HCT116 (cell line): ENCODE results near the gene TAS1R2. TPM values are rescaled to one million over a fixed set of nuclear protein-coding genes. Genes with fewer than 3 reads are reported as not detected.

Source experiments
- ATAC-seq: fragments of 200-7000 bp; cut with Tn5 transposase; 2 replicates; pipeline ENCODE4 v1.9.1; 2020; ENCODE audit warnings: mild to moderate bottlenecking, moderate library complexity
- BruUV-seq: library from RNA; stranded (reverse); fragments of 400-500 nt; replicated peaks from 2 replicates; lab custom pipeline; 2021; lab: Mats Ljungman, UMichigan
- CTCF ChIA-PET: fragments of 300-600 bp; sonication (Branson Sonifier 250); formaldehyde crosslinking; loops from one replicate; lab custom pipeline; 2021; ENCODE audit warnings: antibody characterized with exemption; lab: Charles Lee
- POLR2A ChIA-PET: fragments of 300-600, 350-600 bp; sonication (Branson Sonifier 250); formaldehyde crosslinking; loops from one replicate; lab custom pipeline; 2021; ENCODE audit warnings: antibody characterized with exemption; lab: Charles Lee
- RAD21 ChIA-PET, 2 experiments: fragments of 300-600 bp; sonication (Branson Sonifier 250); formaldehyde crosslinking; loops; one replicate each; lab custom pipeline; 2023; ENCODE audit warnings: low total read pairs in 2 of 2; ENCODE audit not compliant: uncharacterized antibody in 2 of 2, unreplicated experiment in 2 of 2, low non-redundant PET in 1 of 2; lab: Charles Lee
- DNase-seq: peaks from one replicate; pipeline ENCODE4 v3.0.0-alpha.2; 2010; ENCODE audit warnings: low read depth, low spot score
- H2AFZ ChIP-seq: fragments of 200-600 bp; shearing (Covaris generic), sonication (generic); 2 replicates; pipeline ENCODE4 v1.6.1; 2017; ENCODE audit warnings: low read depth, mixed run types, mixed read lengths, antibody characterized with exemption, low read length; ENCODE audit not compliant: poor library complexity, severe bottlenecking
- H3K27ac ChIP-seq: 2 replicates; pipeline ENCODE4 v1.5.1; 2012; ENCODE audit warnings: low read depth, low read length
- H3K27me3 ChIP-seq: fragments of 200-600 bp; sonication (generic); 2 replicates; pipeline ENCODE4 v1.6.1; 2016; ENCODE audit warnings: mixed run types, low read length, mixed read lengths; ENCODE audit not compliant: insufficient read depth
- H3K36me3 ChIP-seq, 2 experiments: fragments of 200-500 bp in 1 of 2; fragments of 200-600 bp in 1 of 2; sonication (Bioruptor generic) in 1 of 2; sonication (generic) in 1 of 2; 2 replicates each; pipeline versions ENCODE4 v1.5.1 to v1.6.1; 2014 to 2016; ENCODE audit warnings: low read length in 2 of 2, inconsistent platforms in 1 of 2, mixed read lengths in 1 of 2, mixed run types in 1 of 2; ENCODE audit not compliant: insufficient read depth in 2 of 2, control insufficient read depth in 1 of 2
- H3K4me1 ChIP-seq, 2 experiments: fragments of 200-600 bp in 1 of 2; sonication (generic) in 1 of 2; 2 replicates each; pipeline versions ENCODE4 v1.5.1 to v1.6.1; 2012 to 2017; ENCODE audit warnings: low read length in 2 of 2, inconsistent platforms in 1 of 2, mild to moderate bottlenecking in 1 of 2, mixed read lengths in 1 of 2, mixed run types in 1 of 2, moderate library complexity in 1 of 2; ENCODE audit not compliant: insufficient read depth in 2 of 2, control insufficient read depth in 1 of 2
- H3K4me2 ChIP-seq: fragments of 200-600 bp; sonication (generic); 2 replicates; pipeline ENCODE4 v1.6.1; 2017; ENCODE audit warnings: mixed run types, low read length, mixed read lengths
- H3K4me3 ChIP-seq, 2 experiments: fragments of 200-600 bp in 1 of 2; sonication (generic) in 1 of 2; replicated peaks in 1 of 2; 2 replicates each; pipeline ENCODE4 v1.5.1; 2011 to 2016; ENCODE audit warnings: low read length in 2 of 2, control low read depth in 1 of 2, low read depth in 1 of 2, mild to moderate bottlenecking in 1 of 2, mixed read lengths in 1 of 2, mixed run types in 1 of 2
- H3K79me2 ChIP-seq: fragments of 200-600 bp; sonication (generic); 2 replicates; pipeline ENCODE4 v1.6.1; 2017; ENCODE audit warnings: mild to moderate bottlenecking, mixed run types, low read length, moderate library complexity, mixed read lengths; ENCODE audit not compliant: insufficient read depth
- H3K9ac ChIP-seq: fragments of 200-600 bp; sonication (generic); 2 replicates; pipeline ENCODE4 v1.6.1; 2016; ENCODE audit warnings: low read length, mixed read lengths
- H3K9me2 ChIP-seq: fragments of 200-600 bp; sonication (generic), shearing (Covaris generic); 2 replicates; pipeline ENCODE4 v1.6.1; 2017; ENCODE audit warnings: mixed run types, mild to moderate bottlenecking, moderate library complexity; ENCODE audit not compliant: insufficient read depth
- H3K9me3 ChIP-seq, 2 experiments: fragments of 200-500 bp in 1 of 2; fragments of 200-600 bp in 1 of 2; sonication (Bioruptor generic) in 1 of 2; sonication (generic) in 1 of 2; 2 replicates each; pipeline ENCODE4 v1.6.1; 2014 to 2017; ENCODE audit warnings: low read length in 2 of 2, mixed read lengths in 2 of 2, inconsistent platforms in 1 of 2, low read depth in 1 of 2, mild to moderate bottlenecking in 1 of 2, mixed run types in 1 of 2, moderate library complexity in 1 of 2; ENCODE audit not compliant: control insufficient read depth in 1 of 2, insufficient read depth in 1 of 2
- H4K20me1 ChIP-seq: fragments of 200-600 bp; sonication (generic), shearing (Covaris generic); 2 replicates; pipeline ENCODE4 v1.6.1; 2017; ENCODE audit warnings: mixed run types, mild to moderate bottlenecking, moderate library complexity; ENCODE audit not compliant: insufficient read depth
- ATF3 ChIP-seq: IDR thresholded peaks from 2 replicates; pipeline ENCODE4 v1.6.1; 2012
- CBX3 ChIP-seq: IDR thresholded peaks from 2 replicates; pipeline ENCODE4 v1.6.1; 2012; ENCODE audit warnings: low read depth
- CEBPB ChIP-seq: IDR thresholded peaks from 2 replicates; pipeline ENCODE4 v1.6.1; 2012; ENCODE audit warnings: low read depth
- EGR1 ChIP-seq: IDR thresholded peaks from 2 replicates; pipeline ENCODE4 v1.6.1; 2012; ENCODE audit warnings: low read depth
- EZH2phosphoT487 ChIP-seq: fragments of 200-600 bp; IDR thresholded peaks from 2 replicates; pipeline ENCODE4 v1.6.1; 2018; ENCODE audit warnings: antibody characterized with exemption, borderline replicate concordance
- FOSL1 ChIP-seq: IDR thresholded peaks from 2 replicates; pipeline ENCODE4 v1.6.1; 2012; ENCODE audit warnings: low read depth
- JUND ChIP-seq: IDR thresholded peaks from 2 replicates; pipeline ENCODE4 v1.6.1; 2012
- POLR2A ChIP-seq: IDR thresholded peaks from 2 replicates; pipeline ENCODE4 v1.7.0; 2011; ENCODE audit warnings: borderline replicate concordance; ENCODE audit not compliant: insufficient read depth, insufficient read length; ENCODE audit errors: extremely low read depth
- POLR2AphosphoS5 ChIP-seq: IDR thresholded peaks from 2 replicates; pipeline ENCODE4 v1.6.1; 2011; ENCODE audit warnings: mild to moderate bottlenecking, low read depth, low read length, moderate library complexity
- REST ChIP-seq: IDR thresholded peaks from 2 replicates; pipeline ENCODE4 v1.6.1; 2012; ENCODE audit warnings: low read depth
- SIN3A ChIP-seq: IDR thresholded peaks from 2 replicates; pipeline ENCODE4 v1.6.1; 2012; ENCODE audit warnings: low read depth
- SP1 ChIP-seq: IDR thresholded peaks from 2 replicates; pipeline ENCODE4 v1.6.1; 2012; ENCODE audit warnings: low read depth
- SRF ChIP-seq: IDR thresholded peaks from 2 replicates; pipeline ENCODE4 v1.6.1; 2012; ENCODE audit warnings: low read depth
- TCF7L2 ChIP-seq: IDR thresholded peaks from 2 replicates; pipeline ENCODE4 v1.7.0; 2011; ENCODE audit warnings: borderline replicate concordance, inconsistent platforms; ENCODE audit not compliant: insufficient read depth, insufficient read length; ENCODE audit errors: extremely low read depth
- ZFX ChIP-seq: fragments of 450-650 bp; IDR thresholded peaks from 2 replicates; pipeline ENCODE4 v1.6.1; 2017
- ZNF274 ChIP-seq: fragments of 200-500 bp; sonication (Bioruptor generic); IDR thresholded peaks from 2 replicates; pipeline ENCODE4 v1.6.1; 2014; ENCODE audit warnings: mild to moderate bottlenecking, low read depth, low read length, inconsistent platforms
- intact Hi-C: fragments of 100-400 bp; cut with micrococcal nuclease; formaldehyde crosslinking; loops from 2 replicates; pipeline ENCODE4 v1.10.0; 2022
- total RNA-seq: library from RNA; stranded (reverse); gene quantifications from one replicate; pipeline ENCODE4 v1.2.1, GENCODE V29; 2021; ENCODE audit not compliant: unreplicated experiment
- TF ChIP-seq, protein P1 (sequence below): IDR thresholded peaks from 2 replicates; pipeline ENCODE4 v1.6.1; 2012
- TF ChIP-seq, protein P2 (sequence below), 3 experiments: fragments of 200-600 bp in 1 of 3; sonication (generic) in 1 of 3; IDR thresholded peaks in 2 of 3; conservative IDR thresholded peaks in 1 of 3; 2 replicates each; pipeline ENCODE4 v1.5.1; 2012 to 2017; ENCODE audit warnings: low read depth in 2 of 3, low read length in 2 of 3, antibody characterized with exemption in 1 of 3, borderline replicate concordance in 1 of 3, control low read depth in 1 of 3, mild to moderate bottlenecking in 1 of 3, mixed read lengths in 1 of 3, mixed run types in 1 of 3, moderate library complexity in 1 of 3; ENCODE audit not compliant: insufficient read depth in 1 of 3
- TF ChIP-seq, protein P3 (sequence below): IDR thresholded peaks from 2 replicates; pipeline ENCODE4 v1.6.1; 2011; ENCODE audit warnings: mild to moderate bottlenecking, low read length, moderate library complexity; ENCODE audit not compliant: insufficient replicate concordance; ENCODE audit errors: extremely low read depth

The TAS1R2 gene
- total RNA-seq, 1 experiment from 2014 or later: not detected

- Histone ChIP-seq H2AFZ (no peak overlapping the region), H3K36me3 (no peaks in the 10 kb centered on the region), H3K9me2 (no peaks in the 10 kb centered on the region), H3K9ac (no peak overlapping the region), H3K27ac (no peak overlapping the region), H3K27me3 (peaks cover 8% of the 10 kb centered on the region), H3K4me1 (no peaks in the 10 kb centered on the region), H3K4me3 (no peak overlapping the region), H3K79me2 (no peaks in the 10 kb centered on the region), H3K4me2 (no peak overlapping the region), H3K9me3 (peaks cover 0 to 7% of the 10 kb centered on the region in 2 experiments; a peak in 1 of 4 replicates), H4K20me1 (no peaks in the 10 kb centered on the region)
- BruUV-seq: no TSS peak
- ChIA-PET CTCF (no interaction called here), RAD21 (no interaction called here), POLR2A (no interaction called here)
- TF ChIP-seq EGR1: no peak
- TF ChIP-seq ATF3: no peak
- TF ChIP-seq, protein P1, sequence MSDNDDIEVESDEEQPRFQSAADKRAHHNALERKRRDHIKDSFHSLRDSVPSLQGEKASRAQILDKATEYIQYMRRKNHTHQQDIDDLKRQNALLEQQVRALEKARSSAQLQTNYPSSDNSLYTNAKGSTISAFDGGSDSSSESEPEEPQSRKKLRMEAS: no peak
- TF ChIP-seq, protein P2, sequence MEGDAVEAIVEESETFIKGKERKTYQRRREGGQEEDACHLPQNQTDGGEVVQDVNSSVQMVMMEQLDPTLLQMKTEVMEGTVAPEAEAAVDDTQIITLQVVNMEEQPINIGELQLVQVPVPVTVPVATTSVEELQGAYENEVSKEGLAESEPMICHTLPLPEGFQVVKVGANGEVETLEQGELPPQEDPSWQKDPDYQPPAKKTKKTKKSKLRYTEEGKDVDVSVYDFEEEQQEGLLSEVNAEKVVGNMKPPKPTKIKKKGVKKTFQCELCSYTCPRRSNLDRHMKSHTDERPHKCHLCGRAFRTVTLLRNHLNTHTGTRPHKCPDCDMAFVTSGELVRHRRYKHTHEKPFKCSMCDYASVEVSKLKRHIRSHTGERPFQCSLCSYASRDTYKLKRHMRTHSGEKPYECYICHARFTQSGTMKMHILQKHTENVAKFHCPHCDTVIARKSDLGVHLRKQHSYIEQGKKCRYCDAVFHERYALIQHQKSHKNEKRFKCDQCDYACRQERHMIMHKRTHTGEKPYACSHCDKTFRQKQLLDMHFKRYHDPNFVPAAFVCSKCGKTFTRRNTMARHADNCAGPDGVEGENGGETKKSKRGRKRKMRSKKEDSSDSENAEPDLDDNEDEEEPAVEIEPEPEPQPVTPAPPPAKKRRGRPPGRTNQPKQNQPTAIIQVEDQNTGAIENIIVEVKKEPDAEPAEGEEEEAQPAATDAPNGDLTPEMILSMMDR (IDR thresholded peaks at IDR 0.05 in 2 of 3, conservative IDR thresholded peaks at IDR 0.05 in 1 of 3; ENCODE audit: borderline replicate concordance in 1 of 3, insufficient read depth in 1 of 3, low read depth in 2 of 3, low read length in 2 of 3): no peak
- TF ChIP-seq POLR2A: no peak
- TF ChIP-seq ZNF274: no peak
- no peak for TF ChIP-seq CBX3
- TF ChIP-seq POLR2AphosphoS5: no peak
- TF ChIP-seq REST: no peak
- TF ChIP-seq CEBPB: no peak
- TF ChIP-seq SIN3A: no peak
- TF ChIP-seq, protein P3, sequence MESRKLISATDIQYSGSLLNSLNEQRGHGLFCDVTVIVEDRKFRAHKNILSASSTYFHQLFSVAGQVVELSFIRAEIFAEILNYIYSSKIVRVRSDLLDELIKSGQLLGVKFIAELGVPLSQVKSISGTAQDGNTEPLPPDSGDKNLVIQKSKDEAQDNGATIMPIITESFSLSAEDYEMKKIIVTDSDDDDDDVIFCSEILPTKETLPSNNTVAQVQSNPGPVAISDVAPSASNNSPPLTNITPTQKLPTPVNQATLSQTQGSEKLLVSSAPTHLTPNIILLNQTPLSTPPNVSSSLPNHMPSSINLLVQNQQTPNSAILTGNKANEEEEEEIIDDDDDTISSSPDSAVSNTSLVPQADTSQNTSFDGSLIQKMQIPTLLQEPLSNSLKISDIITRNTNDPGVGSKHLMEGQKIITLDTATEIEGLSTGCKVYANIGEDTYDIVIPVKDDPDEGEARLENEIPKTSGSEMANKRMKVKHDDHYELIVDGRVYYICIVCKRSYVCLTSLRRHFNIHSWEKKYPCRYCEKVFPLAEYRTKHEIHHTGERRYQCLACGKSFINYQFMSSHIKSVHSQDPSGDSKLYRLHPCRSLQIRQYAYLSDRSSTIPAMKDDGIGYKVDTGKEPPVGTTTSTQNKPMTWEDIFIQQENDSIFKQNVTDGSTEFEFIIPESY: no peak
- no peak for TF ChIP-seq EZH2phosphoT487
- TF ChIP-seq FOSL1: no peak
- TF ChIP-seq JUND: no peak
- TF ChIP-seq SRF: no peak
- no peak for TF ChIP-seq TCF7L2
- TF ChIP-seq ZFX: no peak
- no peak for TF ChIP-seq SP1
- DNase-seq (no peak), ATAC-seq (no peak)
- intact Hi-C loops: no loop called here
These were observed 29.8 kb downstream of the TAS1R2 start for GRCh38 chr1:18829671-18830070.
